WTC11 (cell line): ENCODE measurements around the gene ASIC5.

Experiments used
- CREB1 ChIP-seq: sonication (generic); formaldehyde crosslinking; IDR thresholded peaks from 2 replicates; pipeline ENCODE4 v1.8.0; 2023; ENCODE audit warnings: mild to moderate bottlenecking, missing genetic modification reagents
- CTCF ChIP-seq: fragments of 200-600 bp; IDR thresholded peaks from 2 replicates; pipeline ENCODE4 v1.8.0; 2022; ENCODE audit warnings: antibody characterized with exemption
- NFYB ChIP-seq: sonication (generic); formaldehyde crosslinking; conservative IDR thresholded peaks from 2 replicates; pipeline ENCODE4 v1.8.0; 2022; ENCODE audit warnings: low read depth, missing genetic modification reagents
- NR3C1 ChIP-seq: sonication (generic); formaldehyde crosslinking; conservative IDR thresholded peaks from 2 replicates; pipeline ENCODE4 v1.8.1; 2023; ENCODE audit warnings: low read depth, mild to moderate bottlenecking, missing genetic modification reagents
- SMAD4 ChIP-seq: sonication (generic); formaldehyde crosslinking; IDR thresholded peaks from 2 replicates; pipeline ENCODE4 v1.8.0; 2022; ENCODE audit warnings: mild to moderate bottlenecking, missing genetic modification reagents
- SP1 ChIP-seq: sonication (generic); formaldehyde crosslinking; conservative IDR thresholded peaks from 2 replicates; pipeline ENCODE4 v1.8.1; 2022; ENCODE audit warnings: missing genetic modification reagents
- TF ChIP-seq, protein P1 (sequence below): sonication (generic); formaldehyde crosslinking; IDR thresholded peaks from 2 replicates; pipeline ENCODE4 v1.8.0; 2022; ENCODE audit warnings: mild to moderate bottlenecking, missing genetic modification reagents
- TF ChIP-seq, protein P2 (sequence below): sonication (generic); formaldehyde crosslinking; IDR thresholded peaks from 2 replicates; pipeline ENCODE4 v1.8.0; 2022; ENCODE audit warnings: mild to moderate bottlenecking, missing genetic modification reagents

GRCh38 chr4:155891058-155891457 lies 25.0 kb upstream of the ASIC5 start:
- TF ChIP-seq NFYB (no peak), CTCF (no peak), CREB1 (CRISPR knock-in tag) (no peak), SMAD4 (no peak), SP1 (no peak), NR3C1 (no peak)
- TF ChIP-seq, protein P1, sequence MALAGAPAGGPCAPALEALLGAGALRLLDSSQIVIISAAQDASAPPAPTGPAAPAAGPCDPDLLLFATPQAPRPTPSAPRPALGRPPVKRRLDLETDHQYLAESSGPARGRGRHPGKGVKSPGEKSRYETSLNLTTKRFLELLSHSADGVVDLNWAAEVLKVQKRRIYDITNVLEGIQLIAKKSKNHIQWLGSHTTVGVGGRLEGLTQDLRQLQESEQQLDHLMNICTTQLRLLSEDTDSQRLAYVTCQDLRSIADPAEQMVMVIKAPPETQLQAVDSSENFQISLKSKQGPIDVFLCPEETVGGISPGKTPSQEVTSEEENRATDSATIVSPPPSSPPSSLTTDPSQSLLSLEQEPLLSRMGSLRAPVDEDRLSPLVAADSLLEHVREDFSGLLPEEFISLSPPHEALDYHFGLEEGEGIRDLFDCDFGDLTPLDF (CRISPR knock-in tag), result no peak
- TF ChIP-seq, protein P2, sequence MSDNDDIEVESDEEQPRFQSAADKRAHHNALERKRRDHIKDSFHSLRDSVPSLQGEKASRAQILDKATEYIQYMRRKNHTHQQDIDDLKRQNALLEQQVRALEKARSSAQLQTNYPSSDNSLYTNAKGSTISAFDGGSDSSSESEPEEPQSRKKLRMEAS, result no peak
